Superior temporal gyrus (tissue), 1 donor: ENCODE data around the gene TYW3.
A peak's percentile ranks its signal among the peaks of the same experiment; 100 is the strongest.

Experiments used
- DNase-seq: peaks from one replicate; pipeline ENCODE4 v3.0.0-alpha.2; 2016; ENCODE audit errors: extremely low spot score

The TYW3 gene

GRCh38 chr1:74732960-74733603, at the start of gene TYW3, which contains the start of gene CRYZ:
Gene TYW3, plus strand, starts transcription at chr1:74733152. Its CDS starts 93 bp downstream, at chr1:74733245.
Gene CRYZ, minus strand, starts transcription at chr1:74733050. Its CDS starts 8,229 bp downstream, at chr1:74724821.
- peak; percentile 98 for DNase-seq

GRCh38 chr1:74683656-74684055, 49.3 kb upstream of the TYW3 start:
- DNase-seq = no peak

GRCh38 chr1:74684301-74684700, 48.7 kb upstream of the TYW3 start:
- no peak for DNase-seq

GRCh38 chr1:74686928-74687327, 46.0 kb upstream of the TYW3 start:
- no peak for DNase-seq

GRCh38 chr1:74689621-74690363, 43.2 kb upstream of the TYW3 start:
- DNase-seq = peak; percentile 95

GRCh38 chr1:74690364-74690696, 42.6 kb upstream of the TYW3 start:
- no peak for DNase-seq

GRCh38 chr1:74690909-74691308, 42.0 kb upstream of the TYW3 start:
- no peak for DNase-seq

- DNase-seq = no peak
Measured at GRCh38 chr1:74693473-74693872, 39.5 kb upstream of the TYW3 start.

- no peak for DNase-seq
Measured at GRCh38 chr1:74697832-74698231, 35.1 kb upstream of the TYW3 start.

GRCh38 chr1:74699331-74699730, 33.6 kb upstream of the TYW3 start:
- DNase-seq = no peak

GRCh38 chr1:74703386-74704182, 29.4 kb upstream of the TYW3 start:
- DNase-seq = no peak

GRCh38 chr1:74712881-74713280, 20.1 kb upstream of the TYW3 start:
- DNase-seq = no peak

GRCh38 chr1:74713849-74714248, 19.1 kb upstream of the TYW3 start:
- no peak for DNase-seq

- DNase-seq = no peak
Measured at GRCh38 chr1:74714429-74715235, 18.3 kb upstream of the TYW3 start.

- no peak for DNase-seq
Measured at GRCh38 chr1:74715236-74715502, 17.8 kb upstream of the TYW3 start.

- DNase-seq = no peak
Measured at GRCh38 chr1:74715806-74716205, 17.1 kb upstream of the TYW3 start.

GRCh38 chr1:74716822-74717221, 16.1 kb upstream of the TYW3 start:
- DNase-seq = no peak

GRCh38 chr1:74717626-74718025, 15.3 kb upstream of the TYW3 start:
- no peak for DNase-seq

GRCh38 chr1:74726063-74726462, 6.9 kb upstream of the TYW3 start:
- no peak for DNase-seq

- no peak for DNase-seq
Measured at GRCh38 chr1:74728736-74729135, 4.2 kb upstream of the TYW3 start.

- no peak for DNase-seq
Measured at GRCh38 chr1:74729741-74730478, 3.0 kb upstream of the TYW3 start.
